DND-41 (cell line): Measurements from ENCODE around the gene DOCK3.
"Not testable (repeated sequence)": the region's sequence is repeated elsewhere in the genome, so short reads cannot be mapped to it uniquely, and the experiment has no call there.

Source experiments
- ATAC-seq: fragments of 200-7000 bp; cut with Tn5 transposase; 3 replicates; pipeline ENCODE4 v1.9.1; 2021; ENCODE audit warnings: low read depth; ENCODE audit not compliant: insufficient read depth
- DNase-seq: peaks from one replicate; pipeline ENCODE4 v3.0.0-alpha.2; 2020
- H2AFZ ChIP-seq: 2 replicates; pipeline ENCODE4 v1.6.0; 2012; ENCODE audit warnings: low read depth, low read length
- H3K27ac ChIP-seq: 2 replicates; pipeline ENCODE4 v1.5.1; 2012; ENCODE audit warnings: low read length, inconsistent platforms
- H3K27me3 ChIP-seq: fragments of 200-600 bp; sonication (generic); 2 replicates; pipeline ENCODE4 v1.6.0; 2012; ENCODE audit warnings: low read length, mild to moderate bottlenecking, inconsistent platforms; ENCODE audit not compliant: insufficient read depth, poor library complexity
- H3K36me3 ChIP-seq: 2 replicates; pipeline ENCODE4 v1.5.1; 2012; ENCODE audit warnings: low read length, inconsistent platforms; ENCODE audit not compliant: insufficient read depth
- H3K4me1 ChIP-seq: 2 replicates; pipeline ENCODE4 v1.5.1; 2012; ENCODE audit warnings: mild to moderate bottlenecking, low read length; ENCODE audit not compliant: insufficient read depth
- H3K4me2 ChIP-seq: 2 replicates; pipeline ENCODE4 v1.6.0; 2012; ENCODE audit warnings: mild to moderate bottlenecking, moderate library complexity, low read length, inconsistent platforms; ENCODE audit not compliant: insufficient read depth
- H3K4me3 ChIP-seq, 2 experiments: fragments of 200-600 bp in 1 of 2; shearing (Covaris generic) in 1 of 2; 2 replicates each; pipeline ENCODE4 v1.5.1; 2012 to 2016; ENCODE audit warnings: inconsistent platforms in 2 of 2, low read length in 2 of 2, mild to moderate bottlenecking in 2 of 2, low read depth in 1 of 2, moderate library complexity in 1 of 2
- H3K79me2 ChIP-seq: 2 replicates; pipeline ENCODE4 v1.6.0; 2012; ENCODE audit warnings: low read length, inconsistent platforms; ENCODE audit not compliant: insufficient read depth
- H3K9ac ChIP-seq: 2 replicates; pipeline ENCODE4 v1.6.0; 2012; ENCODE audit warnings: low read depth, mild to moderate bottlenecking, inconsistent platforms, low read length, moderate library complexity
- H3K9me3 ChIP-seq: 2 replicates; pipeline ENCODE4 v1.5.1; 2012; ENCODE audit warnings: low read length, moderate library complexity, mild to moderate bottlenecking, inconsistent platforms; ENCODE audit not compliant: insufficient read depth, severe bottlenecking
- H4K20me1 ChIP-seq: 2 replicates; pipeline ENCODE4 v1.6.0; 2012; ENCODE audit warnings: low read length; ENCODE audit not compliant: insufficient read depth
- EZH2 ChIP-seq: IDR thresholded peaks from 3 replicates; pipeline ENCODE4 v1.6.1; 2012; ENCODE audit warnings: borderline replicate concordance, low read depth, mild to moderate bottlenecking, moderate library complexity, low read length, inconsistent platforms; ENCODE audit not compliant: severe bottlenecking
- TF ChIP-seq, protein P1 (sequence below): IDR thresholded peaks from 2 replicates; pipeline ENCODE4 v1.5.1; 2012; ENCODE audit warnings: borderline replicate concordance, low read length, moderate library complexity, mild to moderate bottlenecking; ENCODE audit not compliant: poor library complexity, severe bottlenecking; ENCODE audit errors: extremely low read depth

DOCK3 gene

DNA sequence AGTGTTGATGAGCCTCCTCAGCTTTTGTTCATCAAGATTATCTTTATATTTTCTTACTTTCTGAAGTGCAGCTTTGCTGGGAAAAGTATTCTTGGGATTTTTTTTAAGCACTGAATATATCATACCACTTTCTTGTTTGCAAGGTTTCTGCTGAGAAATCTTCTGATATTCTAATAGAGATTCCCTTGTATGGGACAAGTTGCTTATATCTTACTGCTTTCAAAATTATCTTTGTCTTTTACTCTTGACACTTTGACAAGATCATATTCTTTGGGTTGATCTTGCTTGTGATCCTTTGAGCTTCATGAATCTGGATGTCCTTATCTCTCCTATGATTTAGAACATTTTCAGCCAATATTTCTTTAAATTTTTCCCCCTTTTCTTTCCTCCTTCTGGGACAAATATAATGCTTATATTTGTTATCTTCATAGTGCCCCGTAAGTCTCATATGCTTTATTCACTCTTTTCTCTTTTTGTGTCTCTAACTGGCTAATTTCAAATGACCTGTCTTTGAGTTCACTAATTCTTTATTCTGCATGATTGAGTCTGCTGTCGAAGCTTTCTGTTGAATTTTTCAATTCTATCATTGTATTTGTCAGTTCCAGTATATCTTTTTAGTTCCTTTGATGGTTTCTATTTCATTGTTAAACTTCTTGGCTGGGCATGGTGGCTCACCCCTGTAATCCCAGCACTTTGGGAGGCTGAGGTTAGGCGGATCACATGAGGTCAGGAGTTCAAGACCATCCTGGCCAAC is 499.0 kb downstream of the DOCK3 start:
- DNase-seq = no peak
- no peak for ATAC-seq
- Histone ChIP-seq H3K27ac (no peak overlapping the region), H3K27me3 (no peaks in the 10 kb centered on the region), H3K36me3 (no peaks in the 10 kb centered on the region), H3K9ac (no peak overlapping the region), H2AFZ (no peak overlapping the region), H4K20me1 (no peaks in the 10 kb centered on the region), H3K4me3 (no peak overlapping the region), H3K4me2 (no peak overlapping the region), H3K79me2 (no peaks in the 10 kb centered on the region), H3K9me3 (peaks cover 14% of the 10 kb centered on the region), H3K4me1 (no peaks in the 10 kb centered on the region)
- TF ChIP-seq, protein P1, sequence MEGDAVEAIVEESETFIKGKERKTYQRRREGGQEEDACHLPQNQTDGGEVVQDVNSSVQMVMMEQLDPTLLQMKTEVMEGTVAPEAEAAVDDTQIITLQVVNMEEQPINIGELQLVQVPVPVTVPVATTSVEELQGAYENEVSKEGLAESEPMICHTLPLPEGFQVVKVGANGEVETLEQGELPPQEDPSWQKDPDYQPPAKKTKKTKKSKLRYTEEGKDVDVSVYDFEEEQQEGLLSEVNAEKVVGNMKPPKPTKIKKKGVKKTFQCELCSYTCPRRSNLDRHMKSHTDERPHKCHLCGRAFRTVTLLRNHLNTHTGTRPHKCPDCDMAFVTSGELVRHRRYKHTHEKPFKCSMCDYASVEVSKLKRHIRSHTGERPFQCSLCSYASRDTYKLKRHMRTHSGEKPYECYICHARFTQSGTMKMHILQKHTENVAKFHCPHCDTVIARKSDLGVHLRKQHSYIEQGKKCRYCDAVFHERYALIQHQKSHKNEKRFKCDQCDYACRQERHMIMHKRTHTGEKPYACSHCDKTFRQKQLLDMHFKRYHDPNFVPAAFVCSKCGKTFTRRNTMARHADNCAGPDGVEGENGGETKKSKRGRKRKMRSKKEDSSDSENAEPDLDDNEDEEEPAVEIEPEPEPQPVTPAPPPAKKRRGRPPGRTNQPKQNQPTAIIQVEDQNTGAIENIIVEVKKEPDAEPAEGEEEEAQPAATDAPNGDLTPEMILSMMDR = no peak
- no peak for TF ChIP-seq EZH2

DNA sequence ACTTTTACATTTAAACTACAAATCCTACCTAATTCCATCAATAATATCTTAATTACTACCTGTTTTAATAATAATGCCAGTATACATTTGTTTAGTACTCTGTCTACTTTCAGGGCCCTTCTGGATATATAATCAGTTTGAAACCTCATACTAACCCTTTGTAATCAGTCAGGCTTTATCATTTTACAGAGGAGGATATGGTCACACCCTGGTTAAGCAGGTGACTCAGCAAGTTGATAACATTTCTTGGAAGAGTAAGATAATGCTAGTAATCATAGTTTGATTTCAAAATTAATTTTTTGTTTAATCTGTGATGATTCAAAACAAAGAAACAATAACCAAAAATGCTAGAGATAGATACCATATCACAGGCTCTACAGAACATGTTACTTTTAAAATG is 502.2 kb downstream of the DOCK3 start:
- Histone ChIP-seq H3K9me3 (peaks cover 14% of the 10 kb centered on the region), H3K4me2 (no peak overlapping the region), H3K9ac (no peak overlapping the region), H2AFZ (no peak overlapping the region), H3K36me3 (no peaks in the 10 kb centered on the region), H3K4me1 (no peaks in the 10 kb centered on the region), H3K4me3 (no peak overlapping the region), H3K79me2 (no peaks in the 10 kb centered on the region), H3K27ac (no peak overlapping the region), H3K27me3 (no peaks in the 10 kb centered on the region), H4K20me1 (no peaks in the 10 kb centered on the region)
- no peak for TF ChIP-seq EZH2
- TF ChIP-seq, protein P1 = no peak
- no peak for DNase-seq
- ATAC-seq = no peak

DNA sequence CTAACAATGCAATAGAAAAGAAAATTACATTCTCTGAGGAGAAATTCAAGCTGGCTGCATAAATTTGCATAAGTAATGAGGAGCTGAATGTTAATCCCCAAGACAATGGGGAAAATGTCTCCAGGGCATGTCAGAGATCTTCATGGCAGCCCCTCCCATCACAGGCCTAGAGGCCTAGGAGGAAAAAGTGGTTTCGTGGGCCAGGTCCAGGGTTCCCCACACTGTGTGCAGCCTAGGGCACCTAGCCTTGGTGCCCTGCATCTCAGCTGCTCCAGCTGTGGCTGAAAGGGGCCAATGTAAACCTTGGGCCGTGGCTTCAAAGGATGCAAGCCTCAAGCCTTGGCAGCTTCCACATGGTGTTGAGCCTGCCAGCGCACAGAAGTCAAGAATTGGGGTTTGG is 511.7 kb downstream of the DOCK3 start:
- H3K4me1 ChIP-seq, H2AFZ ChIP-seq, DNase-seq, H3K27me3 ChIP-seq, H3K27ac ChIP-seq, H3K36me3 ChIP-seq, H3K4me2 ChIP-seq, H3K4me3 ChIP-seq, H3K9me3 ChIP-seq, ATAC-seq, H4K20me1 ChIP-seq, H3K9ac ChIP-seq, H3K79me2 ChIP-seq: not testable (repeated sequence)

DNA sequence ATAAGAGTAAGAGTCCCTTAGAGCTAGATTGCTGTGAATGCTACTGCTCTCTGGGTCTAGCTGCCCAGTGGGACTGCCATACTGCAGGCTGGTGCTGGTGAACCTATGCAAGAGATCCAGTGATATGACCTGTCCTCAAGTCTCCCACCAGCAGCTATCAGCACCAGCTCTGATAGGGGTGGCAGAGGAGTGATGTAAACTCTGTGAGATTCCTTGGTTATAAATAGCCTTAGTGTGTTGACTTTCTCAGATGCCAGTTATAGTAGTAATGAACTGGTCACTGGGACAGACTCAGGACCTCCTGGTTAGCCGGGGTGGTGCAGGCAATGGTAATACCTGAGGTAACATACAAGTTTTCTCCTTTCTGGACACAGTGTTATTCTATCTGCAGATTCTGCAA is 515.5 kb downstream of the DOCK3 start:
- no peaks in the 10 kb centered on the region for H4K20me1 ChIP-seq
- H3K9me3 ChIP-seq = no peaks in the 10 kb centered on the region

More for the DNA sequence above, 515.5 kb downstream of the DOCK3 start:
- no peak for DNase-seq
- Histone ChIP-seq H3K27ac (no peak overlapping the region), H2AFZ (no peak overlapping the region), H3K4me1 (no peaks in the 10 kb centered on the region), H3K27me3 (no peaks in the 10 kb centered on the region), H3K36me3 (no peaks in the 10 kb centered on the region), H3K9ac (no peak overlapping the region), H3K4me3 (no peak overlapping the region), H3K4me2 (no peak overlapping the region), H3K79me2 (no peaks in the 10 kb centered on the region)
- TF ChIP-seq, protein P1 = no peak
- TF ChIP-seq EZH2 = no peak
- no peak for ATAC-seq
